Sigmoid colon (tissue), 4 donors: ENCODE data around the gene PLOD3.

Source experiments
- CTCF ChIP-seq, 4 experiments: fragments of 450-650 bp in 3 of 4; fragments of 200-600 bp in 1 of 4; IDR thresholded peaks; one replicate each; pipeline ENCODE4 v1.5.1; 2016 to 2019; ENCODE audit warnings: antibody characterized with exemption in 4 of 4, mild to moderate bottlenecking in 3 of 4, moderate library complexity in 2 of 4
- POLR2A ChIP-seq, 2 donors: fragments of 450-650 bp; IDR thresholded peaks; one replicate each; pipeline ENCODE4 v1.6.1; 2016; ENCODE audit warnings: antibody characterized with exemption in 2 of 2, mild to moderate bottlenecking in 2 of 2, moderate library complexity in 2 of 2
- POLR2AphosphoS5 ChIP-seq, 4 donors: sonication (generic); formaldehyde crosslinking; IDR thresholded peaks; one replicate each; pipeline ENCODE4 v1.6.1; 2017; ENCODE audit warnings: antibody characterized with exemption in 4 of 4

DNA sequence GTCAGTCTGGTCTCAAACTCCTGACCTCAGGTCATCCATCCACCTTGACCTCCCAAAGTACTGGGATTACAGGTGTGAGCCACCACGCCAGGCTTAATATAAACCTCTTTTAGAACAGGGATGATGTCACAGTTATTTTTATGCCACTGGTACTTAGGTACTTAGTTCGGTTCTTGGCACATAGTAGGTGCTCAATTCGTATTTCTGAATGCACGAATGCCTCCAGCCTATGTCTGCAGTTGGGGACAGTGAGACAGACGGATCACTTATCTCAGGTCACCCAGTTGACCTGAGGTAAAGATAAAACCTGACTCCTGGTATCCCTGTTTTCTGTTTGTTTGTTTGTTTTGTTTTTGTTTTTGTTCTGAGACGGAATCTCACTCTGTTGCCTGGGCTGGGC, 31.2 kb downstream of the PLOD3 start:
- TF ChIP-seq CTCF (IDR thresholded peaks at IDR 0.05) (no peak), POLR2A (IDR thresholded peaks at IDR 0.05) (no peak), POLR2AphosphoS5 (IDR thresholded peaks at IDR 0.05) (no peak)
